B cell (primary cell): ENCODE results near the gene SERPINB6. TPM values are rescaled to one million over a fixed set of nuclear protein-coding genes. Genes with fewer than 3 reads are reported as not detected.
A peak's percentile ranks its signal among the peaks of the same experiment; 100 is the strongest.

Source experiments
- ATAC-seq: fragments of 200-7000 bp; cut with Tn5 transposase; one replicate; pipeline ENCODE4 v1.10.0; 2021; ENCODE audit warnings: low read depth, mild to moderate bottlenecking, moderate number of reproducible peaks, moderate library complexity
- CTCF ChIA-PET: fragments of 350-600 bp; sonication (Branson Sonifier 250); formaldehyde crosslinking; loops from one replicate; lab custom pipeline; 2021; ENCODE audit warnings: antibody characterized with exemption, inconsistent platforms; lab: Charles Lee
- POLR2A ChIA-PET: fragments of 350-600 bp; sonication (Branson Sonifier 250); formaldehyde crosslinking; loops from one replicate; lab custom pipeline; 2021; ENCODE audit warnings: antibody characterized with exemption; lab: Charles Lee
- DNase-seq: peaks from one replicate; pipeline ENCODE4 v3.0.0; 2013
- H2AFZ ChIP-seq: 2 replicates; pipeline ENCODE4 v1.6.1; 2012; ENCODE audit warnings: mild to moderate bottlenecking, low read depth, low read length; ENCODE audit not compliant: insufficient read depth, poor library complexity, severe bottlenecking
- H3K27ac ChIP-seq, 2 donors: 1 replicate in 1 of 2; 2 replicates in 1 of 2; pipeline ENCODE4 v1.5.1; 2012 to 2013; ENCODE audit warnings: low read length in 2 of 2, mild to moderate bottlenecking in 2 of 2, moderate library complexity in 1 of 2
- H3K27me3 ChIP-seq, 4 experiments: fragments of 200-600 bp in 1 of 4; sonication (generic) in 1 of 4; replicated peaks in 1 of 4; 1 replicate in 2 of 4; 2 replicates in 2 of 4; pipeline versions ENCODE4 v1.6.1 to v1.7.0; 2013 to 2016; ENCODE audit warnings: low read length in 3 of 4, mild to moderate bottlenecking in 2 of 4, mixed read lengths in 1 of 4, moderate library complexity in 1 of 4; ENCODE audit not compliant: insufficient read depth in 4 of 4, control insufficient read depth in 3 of 4; ENCODE audit errors: control extremely low read depth in 1 of 4
- H3K36me3 ChIP-seq, 2 experiments: replicated peaks in 1 of 2; 1 replicate in 1 of 2; 2 replicates in 1 of 2; pipeline versions ENCODE4 v1.6.1 to v1.7.1; 2013; ENCODE audit warnings: low read length in 1 of 2; ENCODE audit not compliant: insufficient read depth in 2 of 2, control insufficient read depth in 1 of 2; ENCODE audit errors: control extremely low read depth in 1 of 2, extremely low read depth in 1 of 2
- H3K4me1 ChIP-seq, 2 donors: fragments of 200-600 bp in 1 of 2; sonication (generic) in 1 of 2; 1 replicate in 1 of 2; 2 replicates in 1 of 2; pipeline versions ENCODE4 v1.5.1 to v1.6.1; 2013 to 2017; ENCODE audit warnings: low read length in 2 of 2; ENCODE audit not compliant: control insufficient read depth in 2 of 2, insufficient read depth in 2 of 2
- H3K4me2 ChIP-seq: replicated peaks from 2 replicates; pipeline ENCODE3; 2012; ENCODE audit warnings: mild to moderate bottlenecking, low read depth, low read length; ENCODE audit not compliant: poor library complexity, severe bottlenecking
- H3K4me3 ChIP-seq, 5 experiments: fragments of 200-600 bp in 1 of 5; sonication (generic) in 1 of 5; 1 replicate in 3 of 5; 2 replicates in 2 of 5; pipeline versions ENCODE4 v1.5.1 to v1.7.0; 2011 to 2016; ENCODE audit warnings: low read length in 4 of 5, mild to moderate bottlenecking in 4 of 5, low read depth in 2 of 5, control low read depth in 1 of 5, moderate library complexity in 1 of 5; ENCODE audit not compliant: insufficient read depth in 1 of 5; ENCODE audit errors: control extremely low read depth in 1 of 5, extremely low read depth in 1 of 5
- H3K79me2 ChIP-seq: fragments of 200-600 bp; sonication (generic); one replicate; pipeline ENCODE4 v1.6.0; 2016; ENCODE audit warnings: low read length; ENCODE audit not compliant: control insufficient read depth, insufficient read depth
- H3K9ac ChIP-seq: fragments of 200-600 bp; sonication (generic); 2 replicates; pipeline ENCODE4 v1.6.1; 2017; ENCODE audit warnings: mild to moderate bottlenecking, low read length, moderate library complexity
- H3K9me3 ChIP-seq, 3 donors: one replicate each; pipeline versions ENCODE4 v1.6.1 to v1.7.1; 2013; ENCODE audit warnings: low read length in 2 of 3; ENCODE audit not compliant: control insufficient read depth in 2 of 3, insufficient read depth in 1 of 3; ENCODE audit errors: control extremely low read depth in 1 of 3
- H4K20me1 ChIP-seq: 2 replicates; pipeline ENCODE4 v1.6.0; 2012; ENCODE audit warnings: mild to moderate bottlenecking, low read length; ENCODE audit not compliant: insufficient read depth, control insufficient read depth, poor library complexity, severe bottlenecking
- H3K27ac Mint-ChIP-seq: one replicate; pipeline ENCODE4 v1.8.0; 2021; ENCODE audit warnings: mixed read lengths
- H3K27me3 Mint-ChIP-seq: one replicate; pipeline ENCODE4 v1.8.0; 2021; ENCODE audit warnings: mixed read lengths
- H3K4me1 Mint-ChIP-seq: one replicate; pipeline ENCODE4 v1.8.0; 2021; ENCODE audit warnings: mixed read lengths
- H3K4me3 Mint-ChIP-seq: one replicate; pipeline ENCODE4 v1.8.0; 2021; ENCODE audit warnings: mixed read lengths
- H3K9me3 Mint-ChIP-seq: one replicate; pipeline ENCODE4 v1.8.0; 2022; ENCODE audit warnings: mixed read lengths; ENCODE audit not compliant: insufficient read depth
- CTCF ChIP-seq: fragments of 200-600 bp; IDR thresholded peaks from one replicate; pipeline ENCODE4 v1.8.0; 2022; ENCODE audit warnings: antibody characterized with exemption, mild to moderate bottlenecking
- EZH2 ChIP-seq: IDR thresholded peaks from 2 replicates; pipeline ENCODE4 v1.6.1; 2012; ENCODE audit warnings: borderline replicate concordance, low read depth, mild to moderate bottlenecking, moderate library complexity, low read length; ENCODE audit not compliant: insufficient read depth, poor library complexity, severe bottlenecking
- WGBS: methylation state at CpG from one replicate; pipeline ENCODE4 v1.1.5; 2013; ENCODE audit warnings: missing lambda C conversion rate; ENCODE audit not compliant: insufficient coverage; 5-methylcytosine and 5-hydroxymethylcytosine counted together
- intact Hi-C: fragments of 100-400 bp; cut with micrococcal nuclease; formaldehyde crosslinking; loops from one replicate; pipeline ENCODE4 v1.10.0; 2022
- polyA plus RNA-seq: library from polyadenylated mRNA; depleted of rRNA; stranded (reverse); fragments of >200 nt; gene quantifications from 2 replicates; pipeline ENCODE4 v1.2.3, GENCODE V29; 2012
- total RNA-seq, 2 donors: library from RNA; stranded (reverse); fragments of 120-200 nt in 1 of 2; gene quantifications; 1 replicate in 1 of 2; 2 replicates in 1 of 2; pipeline versions ENCODE4 v1.2.3 to v1.2.4, GENCODE V29; 2013 to 2022

SERPINB6 gene
- total and polyA plus RNA-seq, 2 donors (not counting 1 experiment from before 2014, with no cell fraction given), result 35.2 to 58.5 TPM

GRCh38 chr6:2990248-2990931 lies 19.0 kb upstream of the SERPINB6 start:
- no peaks in the 10 kb centered on the region for H3K9me3 Mint-ChIP-seq
- H3K27ac Mint-ChIP-seq, result peak overlapping the region; percentile 100
- no peaks in the 10 kb centered on the region for H3K36me3 ChIP-seq
- H3K27ac ChIP-seq, result peak overlapping the region; percentile 94 to 97
- peak overlapping the region; percentile 85 for H2AFZ ChIP-seq
- CTCF ChIA-PET, result interaction anchor here (0.5 to 6.2 kb wide), 30 partner anchors 10 to 260 kb away, joined by 3 to 103 read pairs (median 6); partner anchors contain the start of genes NQO2, RIPK1, SERPINB1 and SERPINB6
- no peaks in the 10 kb centered on the region for H3K27me3 ChIP-seq
- peak overlapping the region; percentile 98 for H3K4me3 Mint-ChIP-seq
- no peaks in the 10 kb centered on the region for H3K79me2 ChIP-seq
- WGBS, result 13% methylated on average over 15 of the region's 19 CpGs
- no peaks in the 10 kb centered on the region for H4K20me1 ChIP-seq
- ATAC-seq (no peak), DNase-seq (no peak)
- POLR2A ChIA-PET, result interaction anchor here (0.6 to 3.0 kb wide), 18 partner anchors 9 to 225 kb away, joined by 3 to 23 read pairs (median 6); partner anchors contain the start of genes RIPK1, SERPINB1, SERPINB6 and WRNIP1
- H3K9ac ChIP-seq, result peak overlapping the region; percentile 85
- intact Hi-C loops, result loop anchor here (1.0 kb wide), 1 partner anchor 9 kb away; the partner anchor contains the start of gene NQO2
- H3K4me2 ChIP-seq, result peak overlapping the region; percentile 78
- peaks cover 10 to 22% of the 10 kb centered on the region in 2 donors for H3K4me1 ChIP-seq
- peaks cover 25% of the 10 kb centered on the region for H3K4me1 Mint-ChIP-seq
- no peak for TF ChIP-seq CTCF
- no peak for TF ChIP-seq EZH2
- H3K27me3 Mint-ChIP-seq, result no peaks in the 10 kb centered on the region
- H3K4me3 ChIP-seq, result peak overlapping the region; percentile 79 to 93 (median 91)
- no peaks in the 10 kb centered on the region for H3K9me3 ChIP-seq
